Measurements from ENCODE around the gene KCNJ3.

- TF ChIP-seq TSHZ2 (CRISPR knock-in tag; IDR thresholded peaks at IDR 0.05) (no peak), PATZ1 (CRISPR knock-in tag; IDR thresholded peaks at IDR 0.05; ENCODE audit: borderline replicate concordance) (no peak), POU6F1 (CRISPR knock-in tag; IDR thresholded peaks at IDR 0.05; ENCODE audit: borderline replicate concordance, low read depth) (no peak), ZNF565 (CRISPR knock-in tag; conservative IDR thresholded peaks at IDR 0.05; ENCODE audit: low read depth) (no peak), TOX (CRISPR knock-in tag; IDR thresholded peaks at IDR 0.05; ENCODE audit: borderline replicate concordance) (no peak), RARB (CRISPR knock-in tag; IDR thresholded peaks at IDR 0.05) (no peak), OSR1 (CRISPR knock-in tag; IDR thresholded peaks at IDR 0.05) (no peak), ARNTL (CRISPR knock-in tag; IDR thresholded peaks at IDR 0.05; ENCODE audit: borderline replicate concordance, low read depth) (no peak), ZFP3 (CRISPR knock-in tag; IDR thresholded peaks at IDR 0.05) (no peak), GLIS3 (CRISPR knock-in tag; IDR thresholded peaks at IDR 0.05) (no peak)
Observed at GRCh38 chr2:154814856-154815255, 116.4 kb downstream of the KCNJ3 start.
